H4 (cell line): ENCODE results near the gene RAD50. TPM values are rescaled to one million over a fixed set of nuclear protein-coding genes. Genes with fewer than 3 reads are reported as not detected.
"Not testable (repeated sequence)": the region's sequence is repeated elsewhere in the genome, so short reads cannot be mapped to it uniquely, and the experiment has no call there.

ENCODE experiments used
- DNase-seq: peaks from one replicate; pipeline ENCODE4 v3.0.0-alpha.2; 2015; ENCODE audit warnings: low spot score
- total RNA-seq: library from RNA; depleted of rRNA; stranded (reverse); fragments of >200 nt; shearing (Covaris generic); gene quantifications from 2 replicates; pipeline ENCODE4 v1.2.3, GENCODE V29; 2014

Gene RAD50
- total RNA-seq, 1 experiment from 2014 or later = 24.8 TPM

DNA sequence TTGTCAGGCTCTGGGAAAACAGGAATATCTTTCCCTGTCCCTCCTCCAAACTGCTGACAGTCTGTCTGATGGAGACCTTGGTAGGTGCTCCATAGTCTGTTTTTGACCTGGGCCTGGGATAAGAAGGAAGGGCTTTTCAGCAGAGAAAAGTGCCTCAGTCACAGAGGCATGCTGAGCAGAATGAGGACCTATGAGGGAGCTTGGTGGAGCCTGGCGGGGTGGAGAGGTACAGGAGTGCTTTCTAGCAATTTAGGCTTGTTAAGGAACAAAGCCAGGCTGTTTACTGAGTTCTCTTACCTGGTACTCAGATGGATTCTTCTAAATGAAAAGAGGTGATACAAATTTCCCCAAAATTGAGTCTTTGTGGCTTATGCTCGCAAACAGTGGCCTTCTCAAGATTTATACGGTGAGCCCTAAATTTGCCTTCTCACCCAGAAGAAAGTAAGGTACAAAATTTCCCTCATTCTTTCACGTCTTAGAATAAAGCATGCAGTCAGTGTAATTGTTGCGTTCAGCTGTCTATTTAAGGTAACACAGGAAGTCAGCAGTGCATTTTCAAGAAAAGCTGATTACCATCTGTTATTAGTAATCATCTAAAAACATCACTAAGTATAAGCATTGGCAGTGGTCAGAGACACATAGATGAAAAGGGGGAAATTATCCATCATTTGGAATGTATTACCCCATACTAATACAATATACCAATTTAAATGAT is 72.6 kb downstream of the RAD50 start:
- DNase-seq = no peak

GRCh38 chr5:132633587-132633986 is 76.8 kb downstream of the RAD50 start:
- DNase-seq = not testable (repeated sequence)

DNA sequence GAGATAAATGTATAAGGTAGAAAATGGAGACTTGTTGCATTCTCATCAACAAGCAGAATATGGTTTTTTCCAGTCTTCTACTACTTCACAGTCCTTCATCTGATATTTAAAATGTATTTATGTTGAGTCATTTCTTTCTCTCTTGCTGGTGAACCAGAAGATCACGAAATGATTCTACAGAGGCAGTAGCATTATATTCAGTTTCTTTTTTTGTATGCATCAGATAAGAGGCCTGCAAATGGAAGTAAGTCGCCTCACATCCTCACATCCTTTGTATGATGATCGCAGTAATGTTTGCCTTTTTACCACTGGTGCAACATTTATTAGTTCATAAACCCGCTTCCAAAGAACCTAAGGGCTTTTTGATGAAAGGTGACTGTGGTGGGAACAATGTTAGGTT is 79.1 kb downstream of the RAD50 start:
- no peak for DNase-seq

DNA sequence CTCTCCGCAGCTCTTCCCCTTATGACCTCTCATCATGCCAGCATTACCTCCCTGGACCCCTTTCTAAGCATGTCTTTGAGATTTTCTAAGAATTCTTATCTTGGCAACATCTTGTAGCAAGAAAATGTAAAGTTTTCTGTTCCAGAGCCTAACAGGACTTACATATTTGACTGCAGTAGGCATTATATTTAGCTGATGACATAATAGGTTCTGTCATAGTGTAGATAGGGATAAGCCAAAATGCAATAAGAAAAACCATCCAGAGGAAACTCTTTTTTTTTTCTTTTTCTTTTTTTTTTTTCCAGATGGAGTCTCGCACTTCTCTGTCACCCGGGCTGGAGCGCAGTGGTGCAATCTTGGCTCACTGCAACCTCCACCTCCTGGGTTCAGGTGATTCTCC is 80.5 kb downstream of the RAD50 start:
- no peak for DNase-seq

GRCh38 chr5:132639706-132640130 is 82.9 kb downstream of the RAD50 start:
- no peak for DNase-seq

- DNase-seq = no peak
Observed at GRCh38 chr5:132640613-132641012, 83.8 kb downstream of the RAD50 start.

DNA sequence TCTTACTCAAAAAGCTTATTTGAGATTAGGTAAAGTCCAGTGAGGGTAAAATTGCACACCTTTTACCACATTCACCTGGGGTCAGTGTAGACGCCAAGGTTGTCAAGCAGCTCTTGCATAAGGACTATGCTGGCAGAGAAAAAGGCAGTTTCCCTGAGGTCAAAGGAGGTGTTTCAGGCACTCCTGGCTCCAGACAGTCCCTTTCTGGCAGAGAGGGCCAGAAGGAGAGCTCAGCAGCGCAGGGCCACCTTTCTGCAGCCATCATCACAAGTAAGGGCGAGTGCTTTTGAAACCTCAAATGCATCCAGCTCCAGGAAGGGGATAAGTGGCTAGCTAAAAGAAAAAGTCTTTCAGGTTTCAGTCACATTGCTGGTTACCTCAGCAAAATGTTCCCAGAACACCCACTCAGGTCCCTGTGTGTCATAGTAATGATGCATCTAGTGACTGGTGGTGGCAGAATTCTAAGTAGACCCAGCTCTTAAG is 84.5 kb downstream of the RAD50 start:
- no peak for DNase-seq

GRCh38 chr5:132641841-132642240 is 85.1 kb downstream of the RAD50 start:
- DNase-seq = no peak

- DNase-seq = no peak
Observed at GRCh38 chr5:132644177-132644576, 87.4 kb downstream of the RAD50 start.

DNA sequence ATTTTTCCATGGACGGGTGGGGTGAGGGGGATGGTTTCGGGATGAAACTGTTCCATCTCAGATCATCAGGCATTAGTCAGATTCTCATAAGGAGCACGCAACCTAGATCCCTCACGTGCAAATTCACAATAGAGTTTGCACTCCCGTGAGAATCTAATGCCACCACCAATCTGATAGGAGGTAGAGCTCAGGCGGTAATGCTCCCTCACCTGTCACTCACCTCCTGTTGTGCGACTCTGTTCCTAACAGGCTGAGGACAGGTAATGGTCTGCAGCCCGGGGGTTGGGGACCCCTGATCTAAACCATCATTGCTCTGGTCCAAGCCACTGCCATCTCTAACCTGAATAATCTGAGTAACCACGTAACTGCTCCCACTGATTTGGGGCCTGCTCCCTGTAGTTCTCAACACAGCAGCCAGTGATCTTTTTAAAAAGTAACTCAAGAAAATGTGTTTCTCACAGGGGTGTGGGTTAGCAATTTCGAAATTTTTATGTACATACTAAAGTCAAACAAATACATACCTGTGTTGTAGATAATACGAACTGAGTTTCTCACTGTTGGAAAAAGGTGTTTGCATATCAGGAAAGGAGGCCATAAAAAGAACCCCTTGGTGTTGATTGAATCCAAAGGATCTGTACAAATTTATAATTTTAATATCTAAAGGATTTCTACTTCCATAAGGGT is 89.9 kb downstream of the RAD50 start:
- no peak for DNase-seq

DNA sequence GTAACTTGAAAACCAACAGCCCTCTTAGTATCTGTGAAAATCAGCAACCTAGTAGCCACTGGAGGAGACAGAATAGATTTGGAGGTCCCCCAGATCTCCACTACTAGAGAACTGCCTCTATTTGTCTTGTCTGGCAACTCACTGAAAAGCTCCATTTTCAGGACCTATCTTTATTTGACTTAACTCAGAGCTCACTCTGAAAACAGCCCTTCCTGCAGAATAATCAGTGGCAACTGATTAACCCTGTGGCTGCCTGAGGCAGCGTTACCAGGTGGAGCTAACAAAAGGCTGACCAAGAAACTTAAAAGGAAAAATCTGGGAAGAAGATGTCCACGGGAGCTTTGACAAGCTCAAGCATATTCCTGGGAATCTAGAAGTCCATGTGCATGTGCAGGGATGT is 90.7 kb downstream of the RAD50 start:
- DNase-seq = no peak

DNA sequence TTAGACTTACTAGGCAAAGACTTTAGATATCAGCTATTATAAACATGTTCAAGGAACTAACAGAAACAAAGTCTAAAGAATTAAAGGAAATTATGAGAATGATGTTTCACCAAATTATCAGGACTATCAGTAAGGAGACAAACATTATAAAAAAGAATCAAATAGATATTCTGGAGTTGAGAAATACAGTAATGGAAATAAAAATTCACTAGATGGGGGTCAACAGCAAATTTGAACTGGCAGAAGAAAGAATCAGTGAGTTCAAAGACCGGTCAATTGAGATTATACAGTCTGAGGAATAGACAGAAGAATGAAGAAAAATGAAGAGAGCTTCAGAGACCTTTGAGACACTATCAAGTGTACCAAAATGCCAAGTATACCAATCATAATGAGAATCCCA is 91.6 kb downstream of the RAD50 start:
- DNase-seq = no peak

DNA sequence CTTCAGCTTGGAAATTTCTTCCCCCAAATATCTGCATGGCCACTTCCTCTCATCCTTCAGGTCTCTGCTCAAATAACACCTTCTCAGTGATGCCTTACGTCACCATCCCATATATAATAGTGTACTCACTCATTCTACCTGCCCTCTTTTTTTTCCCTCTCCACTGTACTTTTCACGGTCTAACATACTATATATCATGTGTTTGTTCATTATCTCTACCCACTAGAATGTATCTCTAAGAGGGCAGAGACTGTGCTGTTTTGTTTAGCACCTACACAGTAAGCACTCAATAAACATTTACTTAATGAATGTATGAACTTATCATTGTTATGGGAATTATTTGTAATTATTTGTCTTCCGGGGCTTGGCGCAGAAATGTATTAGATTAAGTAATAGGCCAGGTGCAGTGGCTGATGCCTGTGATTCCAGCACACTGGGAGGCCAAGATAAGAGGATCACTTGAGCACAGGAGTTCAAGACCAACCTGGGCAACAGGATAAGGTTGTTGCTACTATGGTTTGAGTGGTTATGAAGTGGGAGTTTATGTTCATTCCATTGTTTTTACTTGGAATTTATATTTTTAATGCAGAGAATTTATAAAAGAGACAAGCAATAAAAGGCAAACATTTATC is 95.2 kb downstream of the RAD50 start:
- DNase-seq = no peak

GRCh38 chr5:132653716-132654115 is 96.9 kb downstream of the RAD50 start:
- DNase-seq = no peak

DNA sequence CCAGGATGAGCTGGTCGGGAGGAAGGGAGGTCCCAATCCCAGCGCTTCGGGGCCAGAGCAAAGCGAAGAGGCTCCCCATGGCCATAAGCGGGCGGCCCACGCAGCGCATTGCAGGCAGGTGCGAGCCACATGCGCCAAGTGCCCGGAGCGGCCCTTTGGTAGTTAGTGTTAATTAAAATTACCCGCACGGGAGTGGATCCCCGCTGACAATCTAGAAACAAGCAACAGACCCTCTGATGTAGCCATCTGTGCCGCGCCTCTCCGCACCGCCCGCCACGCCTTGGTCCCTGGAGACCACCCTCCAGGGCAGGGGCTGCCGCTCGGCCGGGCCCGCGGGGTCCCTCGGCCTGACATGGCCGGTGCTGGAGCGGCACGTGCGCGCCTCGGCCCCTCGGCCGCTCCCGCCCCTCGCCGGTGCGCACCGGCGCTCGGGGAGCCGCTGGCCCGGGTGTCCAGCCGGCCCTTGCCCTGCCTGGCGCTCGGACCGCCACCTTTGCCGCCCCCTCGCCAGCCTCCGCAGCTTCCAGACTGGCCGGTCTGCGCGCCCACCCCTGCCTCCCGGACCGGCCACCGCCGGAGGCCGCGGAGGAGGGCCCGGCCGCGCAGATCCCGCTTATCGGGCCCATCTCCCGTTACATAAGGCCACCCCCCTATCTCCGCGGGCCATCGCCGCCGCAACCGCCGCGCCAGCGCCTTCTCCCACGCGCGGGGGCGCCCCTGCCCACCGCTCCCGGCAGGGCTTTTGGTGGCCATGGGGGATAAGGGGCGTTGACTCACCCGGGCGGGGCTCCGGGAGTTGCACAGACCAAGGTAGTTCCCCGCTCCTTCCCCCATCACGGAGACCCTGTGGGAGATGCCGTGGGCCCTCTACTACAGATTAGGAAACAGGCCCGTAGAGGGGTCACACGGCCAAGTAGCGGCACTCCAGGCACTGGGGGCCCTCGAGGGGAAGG is 99.3 kb downstream of the RAD50 start:
- DNase-seq = no peak

DNA sequence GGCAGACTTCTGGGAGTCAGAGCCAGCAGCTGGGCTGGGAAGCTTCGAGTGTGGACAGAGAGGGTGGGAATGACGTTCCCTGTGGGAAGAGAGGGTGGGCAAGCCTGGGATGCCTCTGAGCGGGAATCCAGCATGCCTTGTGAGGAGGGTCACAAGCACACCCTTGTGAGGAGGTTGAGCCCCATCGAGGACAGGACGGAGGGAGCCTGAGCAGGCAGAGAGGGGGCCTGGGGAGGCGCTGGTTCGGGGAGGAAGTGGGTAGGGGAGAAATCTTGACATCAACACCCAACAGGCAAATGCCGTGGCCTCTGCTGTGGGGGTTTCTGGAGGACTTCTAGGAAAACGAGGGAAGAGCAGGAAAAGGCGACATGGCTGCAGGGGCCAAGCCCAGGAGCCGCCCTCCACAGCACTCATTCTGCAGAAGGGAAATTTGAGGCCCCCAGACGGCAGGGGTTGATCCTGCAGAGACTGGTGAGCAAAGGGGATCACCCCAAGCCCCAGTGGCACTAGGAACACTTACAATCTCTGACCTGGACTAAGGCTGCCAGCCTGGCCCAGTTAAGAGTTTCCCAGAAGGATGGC is 100.1 kb downstream of the RAD50 start:
- DNase-seq = no peak

DNA sequence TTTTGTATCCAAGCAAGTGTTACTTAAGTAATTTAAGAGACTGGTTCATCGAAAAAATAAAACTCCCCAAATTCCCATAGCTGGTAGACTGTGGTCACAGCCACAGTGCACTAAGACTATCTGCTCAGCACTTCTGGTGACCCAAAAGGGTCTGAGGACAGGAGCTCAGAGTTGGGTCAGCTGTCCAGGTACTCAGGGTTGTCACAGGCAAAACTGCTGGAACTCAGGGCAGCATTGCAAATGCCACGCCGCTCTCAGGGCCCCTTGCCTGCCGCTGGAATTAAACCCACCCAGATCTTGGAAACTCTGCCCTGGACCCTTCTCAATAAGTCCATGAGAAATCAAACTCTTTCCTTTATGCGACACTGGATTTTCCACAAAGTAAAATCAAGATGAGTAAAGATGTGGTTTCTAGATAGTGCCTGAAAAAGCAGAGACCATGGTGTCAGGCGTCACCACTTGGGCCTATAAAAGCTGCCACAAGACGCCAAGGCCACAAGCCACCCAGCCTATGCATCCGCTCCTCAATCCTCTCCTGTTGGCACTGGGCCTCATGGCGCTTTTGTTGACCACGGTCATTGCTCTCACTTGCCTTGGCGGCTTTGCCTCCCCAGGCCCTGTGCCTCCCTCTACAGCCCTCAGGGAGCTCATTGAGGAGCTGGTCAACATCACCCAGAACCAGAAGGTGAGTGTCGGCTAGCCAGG is 101.1 kb downstream of the RAD50 start, which contains the start of gene IL13:
Gene IL13 (plus strand): TSS at position 498 of the 705 bp plus-strand sequence. CDS start 14 bp downstream, at position 512.
- no peak for DNase-seq

- no peak for DNase-seq
Observed at GRCh38 chr5:132658381-132659302, 101.9 kb downstream of the RAD50 start.
